ENCODE results near the gene IRX4. TPM values are rescaled to one million over a fixed set of nuclear protein-coding genes. Genes with fewer than 3 reads are reported as not detected.

IRX4 gene
- total and polyA plus RNA-seq, 9 of the 15 experiments (the other 6 are each of a cell fraction or from before 2014, with no cell fraction given), result not detected

- Histone ChIP-seq H3K9me3 (replicated peaks; ENCODE audit: control insufficient read depth, insufficient read depth, low read depth, low read length) (no peaks in the 10 kb centered on the region), H3K9me1 (ENCODE audit: control insufficient read depth, insufficient read depth, low read length) (no peaks in the 10 kb centered on the region), H3K36me3 (ENCODE audit: control insufficient read depth, insufficient read depth, low read length) (no peaks in the 10 kb centered on the region), H3K4me3 (no peak overlapping the region), H2AFZ (ENCODE audit: low read depth, low read length) (no peak overlapping the region), H3K9ac (ENCODE audit: insufficient read depth in 1 of 2, low read depth in 2 of 2, low read length in 2 of 2) (no peak overlapping the region), H3K79me2 (ENCODE audit: control insufficient read depth, insufficient read depth, low read length) (no peaks in the 10 kb centered on the region), H3K27me3 (ENCODE audit: control insufficient read depth in 2 of 2, insufficient read depth in 2 of 2, low read length in 2 of 2) (peaks cover 30 to 47% of the 10 kb centered on the region in 2 experiments; a peak in 3 of 5 replicates), H4K20me1 (replicated peaks; ENCODE audit: control insufficient read depth, insufficient read depth, low read length) (no peaks in the 10 kb centered on the region), H3K27ac (ENCODE audit: extremely low read depth, low read depth, low read length) (no peak overlapping the region), H3K4me1 (replicated peaks in 1 of 2; ENCODE audit: control insufficient read depth in 2 of 2, insufficient read depth in 2 of 2, low read length in 2 of 2) (peaks cover 0 to 13% of the 10 kb centered on the region in 2 experiments; a peak in 2 of 5 replicates), H3K4me2 (ENCODE audit: insufficient read depth, low read length) (no peak overlapping the region)
- no TSS peak for BruUV-seq (replicated peaks)
- FAIRE-seq, result no peak
- WGBS (ENCODE audit: insufficient coverage, low coverage, missing lambda C conversion rate), result 19% methylated on average over 49 of the region's 61 CpGs
- CTCF ChIA-PET (ENCODE audit: low intra/inter-chr PET ratio), result interaction anchor here (0.6 kb wide), 1 partner anchor 129 kb away, joined by 4 read pairs; no protein-coding TSS in a partner anchor
- intact Hi-C loops (cut with micrococcal nuclease), result no loop called here
- in situ Hi-C loops (cut with MboI), result no loop called here
- DNase-seq (ENCODE audit: extremely low read depth in 1 of 4, low spot score in 3 of 4), result no peak
- no peak; the same call in 2 of the 3 replicates for ATAC-seq
- POLR2A ChIA-PET, result no interaction called here
- TF ChIP-seq WHSC1 (IDR thresholded peaks at IDR 0.05; ENCODE audit: low read length), result no peak
- TF ChIP-seq POU5F1 (IDR thresholded peaks at IDR 0.05; ENCODE audit: borderline replicate concordance, low read depth, low read length, partially characterized antibody), result no peak
- no peak for TF ChIP-seq ARID1B (IDR thresholded peaks at IDR 0.05)
- TF ChIP-seq, protein P1, sequence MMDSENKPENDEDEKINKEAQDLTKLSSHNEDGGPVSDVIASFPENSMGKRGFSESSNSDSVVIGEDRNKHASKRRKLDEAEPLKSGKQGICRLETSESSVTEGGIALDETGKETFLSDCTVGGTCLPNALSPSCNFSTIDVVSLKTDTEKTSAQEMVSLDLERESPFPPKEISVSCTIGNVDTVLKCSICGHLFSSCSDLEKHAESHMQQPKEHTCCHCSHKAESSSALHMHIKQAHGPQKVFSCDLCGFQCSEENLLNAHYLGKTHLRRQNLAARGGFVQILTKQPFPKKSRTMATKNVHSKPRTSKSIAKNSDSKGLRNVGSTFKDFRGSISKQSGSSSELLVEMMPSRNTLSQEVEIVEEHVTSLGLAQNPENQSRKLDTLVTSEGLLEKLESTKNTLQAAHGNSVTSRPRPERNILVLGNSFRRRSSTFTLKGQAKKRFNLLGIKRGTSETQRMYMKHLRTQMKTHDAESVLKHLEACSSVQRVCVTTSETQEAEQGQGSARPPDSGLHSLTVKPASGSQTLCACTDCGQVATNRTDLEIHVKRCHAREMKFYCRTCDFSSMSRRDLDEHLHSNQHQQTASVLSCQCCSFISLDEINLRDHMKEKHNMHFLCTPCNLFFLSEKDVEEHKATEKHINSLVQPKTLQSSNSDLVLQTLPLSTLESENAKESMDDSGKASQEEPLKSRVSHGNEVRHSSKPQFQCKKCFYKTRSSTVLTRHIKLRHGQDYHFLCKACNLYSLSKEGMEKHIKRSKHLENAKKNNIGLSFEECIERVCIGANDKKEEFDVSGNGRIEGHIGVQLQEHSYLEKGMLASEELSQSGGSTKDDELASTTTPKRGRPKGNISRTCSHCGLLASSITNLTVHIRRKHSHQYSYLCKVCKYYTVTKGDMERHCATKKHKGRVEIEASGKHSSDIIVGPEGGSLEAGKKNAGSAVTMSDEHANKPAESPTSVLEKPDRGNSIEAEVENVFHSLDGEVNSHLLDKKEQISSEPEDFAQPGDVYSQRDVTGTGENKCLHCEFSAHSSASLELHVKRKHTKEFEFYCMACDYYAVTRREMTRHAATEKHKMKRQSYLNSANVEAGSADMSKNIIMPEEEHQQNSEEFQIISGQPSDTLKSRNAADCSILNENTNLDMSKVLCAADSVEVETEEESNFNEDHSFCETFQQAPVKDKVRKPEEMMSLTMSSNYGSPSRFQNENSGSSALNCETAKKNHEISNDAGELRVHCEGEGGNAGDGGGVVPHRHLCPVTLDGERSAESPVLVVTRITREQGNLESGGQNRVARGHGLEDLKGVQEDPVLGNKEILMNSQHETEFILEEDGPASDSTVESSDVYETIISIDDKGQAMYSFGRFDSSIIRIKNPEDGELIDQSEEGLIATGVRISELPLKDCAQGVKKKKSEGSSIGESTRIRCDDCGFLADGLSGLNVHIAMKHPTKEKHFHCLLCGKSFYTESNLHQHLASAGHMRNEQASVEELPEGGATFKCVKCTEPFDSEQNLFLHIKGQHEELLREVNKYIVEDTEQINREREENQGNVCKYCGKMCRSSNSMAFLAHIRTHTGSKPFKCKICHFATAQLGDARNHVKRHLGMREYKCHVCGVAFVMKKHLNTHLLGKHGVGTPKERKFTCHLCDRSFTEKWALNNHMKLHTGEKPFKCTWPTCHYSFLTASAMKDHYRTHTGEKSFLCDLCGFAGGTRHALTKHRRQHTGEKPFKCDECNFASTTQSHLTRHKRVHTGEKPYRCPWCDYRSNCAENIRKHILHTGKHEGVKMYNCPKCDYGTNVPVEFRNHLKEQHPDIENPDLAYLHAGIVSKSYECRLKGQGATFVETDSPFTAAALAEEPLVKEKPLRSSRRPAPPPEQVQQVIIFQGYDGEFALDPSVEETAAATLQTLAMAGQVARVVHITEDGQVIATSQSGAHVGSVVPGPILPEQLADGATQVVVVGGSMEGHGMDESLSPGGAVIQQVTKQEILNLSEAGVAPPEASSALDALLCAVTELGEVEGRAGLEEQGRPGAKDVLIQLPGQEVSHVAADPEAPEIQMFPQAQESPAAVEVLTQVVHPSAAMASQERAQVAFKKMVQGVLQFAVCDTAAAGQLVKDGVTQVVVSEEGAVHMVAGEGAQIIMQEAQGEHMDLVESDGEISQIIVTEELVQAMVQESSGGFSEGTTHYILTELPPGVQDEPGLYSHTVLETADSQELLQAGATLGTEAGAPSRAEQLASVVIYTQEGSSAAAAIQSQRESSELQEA (IDR thresholded peaks at IDR 0.05; ENCODE audit: low read depth), result no peak
- TF ChIP-seq RAD51 (IDR thresholded peaks at IDR 0.05; ENCODE audit: borderline replicate concordance, low read depth), result no peak
- TF ChIP-seq CBX2 (IDR thresholded peaks at IDR 0.05; ENCODE audit: insufficient read depth, low read length, poor library complexity, severe bottlenecking), result no peak
- TF ChIP-seq ZNF280A (IDR thresholded peaks at IDR 0.05; ENCODE audit: low read depth, partially characterized antibody), result no peak
- no peak for TF ChIP-seq ZNF586 (CRISPR knock-in tag; conservative IDR thresholded peaks at IDR 0.05)
- no peak for TF ChIP-seq DDX20 (tag; IDR thresholded peaks at IDR 0.05; ENCODE audit: low read depth)
- no peak for TF ChIP-seq LEF1 (IDR thresholded peaks at IDR 0.05)
- no peak for TF ChIP-seq EP400 (IDR thresholded peaks at IDR 0.05)
- TF ChIP-seq TARDBP (IDR thresholded peaks at IDR 0.05), result no peak
Observed at GRCh38 chr5:1875843-1876659, 6.7 kb downstream of the IRX4 start.

Measured in K562 (cell line).